ENCODE data around the gene TMED6.

The TMED6 gene

DNA sequence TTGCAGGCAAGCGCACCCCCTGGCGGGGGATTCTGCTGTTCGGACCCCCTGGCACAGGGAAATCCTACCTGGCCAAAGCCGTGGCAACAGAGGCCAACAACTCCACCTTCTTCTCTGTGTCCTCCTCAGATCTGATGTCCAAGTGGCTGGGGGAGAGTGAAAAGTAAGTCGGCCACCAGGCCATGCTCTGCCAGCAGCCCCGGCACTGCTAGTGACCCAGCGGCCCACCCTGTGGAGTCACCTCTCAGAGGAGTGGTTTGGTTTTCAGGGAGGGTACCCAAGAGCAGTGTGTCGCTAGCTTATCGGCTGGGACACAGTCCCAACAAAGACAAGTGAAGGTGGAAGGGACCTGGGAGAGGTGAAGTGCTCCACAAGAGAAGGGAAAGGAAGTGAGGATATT is 32.2 kb downstream of the TMED6 start:
- Histone ChIP-seq H3K79me2 (peaks cover 47% of the 10 kb centered on the region), H3K4me3 (ENCODE audit: low read depth, low read length) (no peak overlapping the region), H3K36me3 (ENCODE audit: control insufficient read depth, insufficient read depth, low read length) (no peaks in the 10 kb centered on the region), H3K27ac (no peak overlapping the region), H3K9me3 (ENCODE audit: control insufficient read depth, low read length) (no peaks in the 10 kb centered on the region), H3K9ac (no peak overlapping the region), H3K4me2 (ENCODE audit: low read length) (no peak overlapping the region), H3K4me1 (peaks cover 3% of the 10 kb centered on the region), H2AFZ (no peak overlapping the region), H3K27me3 (ENCODE audit: control insufficient read depth, insufficient read depth, low read length) (no peaks in the 10 kb centered on the region)
- TF ChIP-seq, protein P1, sequence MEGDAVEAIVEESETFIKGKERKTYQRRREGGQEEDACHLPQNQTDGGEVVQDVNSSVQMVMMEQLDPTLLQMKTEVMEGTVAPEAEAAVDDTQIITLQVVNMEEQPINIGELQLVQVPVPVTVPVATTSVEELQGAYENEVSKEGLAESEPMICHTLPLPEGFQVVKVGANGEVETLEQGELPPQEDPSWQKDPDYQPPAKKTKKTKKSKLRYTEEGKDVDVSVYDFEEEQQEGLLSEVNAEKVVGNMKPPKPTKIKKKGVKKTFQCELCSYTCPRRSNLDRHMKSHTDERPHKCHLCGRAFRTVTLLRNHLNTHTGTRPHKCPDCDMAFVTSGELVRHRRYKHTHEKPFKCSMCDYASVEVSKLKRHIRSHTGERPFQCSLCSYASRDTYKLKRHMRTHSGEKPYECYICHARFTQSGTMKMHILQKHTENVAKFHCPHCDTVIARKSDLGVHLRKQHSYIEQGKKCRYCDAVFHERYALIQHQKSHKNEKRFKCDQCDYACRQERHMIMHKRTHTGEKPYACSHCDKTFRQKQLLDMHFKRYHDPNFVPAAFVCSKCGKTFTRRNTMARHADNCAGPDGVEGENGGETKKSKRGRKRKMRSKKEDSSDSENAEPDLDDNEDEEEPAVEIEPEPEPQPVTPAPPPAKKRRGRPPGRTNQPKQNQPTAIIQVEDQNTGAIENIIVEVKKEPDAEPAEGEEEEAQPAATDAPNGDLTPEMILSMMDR (IDR thresholded peaks at IDR 0.05): no peak

DNA sequence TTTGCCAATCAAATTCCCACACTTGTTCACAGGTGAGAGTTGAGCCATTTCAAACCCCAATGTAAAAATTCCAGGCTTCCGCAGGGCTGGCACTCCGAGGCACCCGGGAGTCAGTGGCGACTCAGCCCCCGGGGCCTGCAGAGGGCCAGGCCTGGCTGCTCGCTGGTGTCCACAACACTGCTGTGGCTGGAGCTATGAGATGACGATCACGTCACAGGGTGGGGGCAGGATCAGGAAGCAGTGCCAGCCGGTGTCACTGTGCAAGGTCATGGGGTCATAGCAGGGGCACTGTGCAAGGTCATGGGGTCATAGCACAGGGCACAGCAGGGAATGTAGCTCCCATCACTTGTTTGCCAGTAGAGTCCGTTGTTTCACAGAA is 32.7 kb downstream of the TMED6 start:
- Histone ChIP-seq H3K4me1 (no peaks in the 10 kb centered on the region), H2AFZ (no peak overlapping the region), H3K36me3 (ENCODE audit: control insufficient read depth, insufficient read depth, low read length) (no peaks in the 10 kb centered on the region), H3K79me2 (peaks cover 52% of the 10 kb centered on the region), H3K27me3 (ENCODE audit: control insufficient read depth, insufficient read depth, low read length) (no peaks in the 10 kb centered on the region), H3K4me2 (ENCODE audit: low read length) (no peak overlapping the region), H3K9me3 (ENCODE audit: control insufficient read depth, low read length) (no peaks in the 10 kb centered on the region), H3K9ac (no peak overlapping the region), H3K27ac (no peak overlapping the region), H3K4me3 (ENCODE audit: low read depth, low read length) (no peak overlapping the region)
- TF ChIP-seq, protein P1 (IDR thresholded peaks at IDR 0.05): no peak

DNA sequence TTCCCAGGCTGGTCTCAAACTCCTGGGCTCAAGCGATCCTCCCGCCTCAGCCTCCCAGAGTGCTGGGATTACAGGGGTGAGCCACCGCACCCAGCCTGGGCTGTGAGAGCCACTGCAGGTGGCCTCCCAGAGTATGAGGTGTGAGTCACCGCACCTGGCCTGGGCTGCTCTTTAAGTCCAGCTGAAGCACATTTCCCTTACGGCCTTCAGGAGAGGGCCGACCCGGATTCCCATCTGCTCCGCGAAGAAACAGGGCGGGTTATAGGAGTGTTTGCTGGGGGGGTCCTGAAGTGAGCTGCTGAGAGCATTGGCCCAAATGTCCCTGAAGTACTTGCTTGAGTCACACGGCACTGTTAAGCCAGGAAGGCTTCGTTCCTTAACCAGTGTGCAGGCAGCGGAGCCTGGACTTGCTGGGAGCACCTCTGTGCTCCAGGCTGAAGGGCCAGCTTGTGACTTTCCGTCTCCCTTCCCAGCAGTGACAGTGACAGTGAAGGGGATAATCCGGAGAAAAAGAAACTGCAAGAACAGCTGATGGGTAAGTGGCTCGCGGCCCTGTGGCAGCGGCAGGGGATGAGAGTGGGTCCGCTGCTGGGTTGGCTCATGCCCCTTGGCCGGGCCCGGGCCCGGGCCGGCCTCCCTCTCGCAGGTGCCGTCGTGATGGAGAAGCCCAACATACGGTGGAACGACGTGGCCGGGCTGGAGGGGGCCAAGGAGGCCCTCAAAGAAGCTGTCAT is 33.2 kb downstream of the TMED6 start:
- peaks cover 55% of the 10 kb centered on the region for H3K79me2 ChIP-seq
- H3K36me3 ChIP-seq (ENCODE audit: control insufficient read depth, insufficient read depth, low read length): no peaks in the 10 kb centered on the region
- no peaks in the 10 kb centered on the region for H3K9me3 ChIP-seq (ENCODE audit: control insufficient read depth, low read length)
- H3K9ac ChIP-seq: no peak overlapping the region
- TF ChIP-seq, protein P1 (IDR thresholded peaks at IDR 0.05): no peak
- H3K4me1 ChIP-seq: no peaks in the 10 kb centered on the region
- no peak overlapping the region for H2AFZ ChIP-seq
- no peak overlapping the region for H3K4me3 ChIP-seq (ENCODE audit: low read depth, low read length)
- H3K4me2 ChIP-seq (ENCODE audit: low read length): no peak overlapping the region
- H3K27me3 ChIP-seq (ENCODE audit: control insufficient read depth, insufficient read depth, low read length): no peaks in the 10 kb centered on the region
- no peak overlapping the region for H3K27ac ChIP-seq

DNA sequence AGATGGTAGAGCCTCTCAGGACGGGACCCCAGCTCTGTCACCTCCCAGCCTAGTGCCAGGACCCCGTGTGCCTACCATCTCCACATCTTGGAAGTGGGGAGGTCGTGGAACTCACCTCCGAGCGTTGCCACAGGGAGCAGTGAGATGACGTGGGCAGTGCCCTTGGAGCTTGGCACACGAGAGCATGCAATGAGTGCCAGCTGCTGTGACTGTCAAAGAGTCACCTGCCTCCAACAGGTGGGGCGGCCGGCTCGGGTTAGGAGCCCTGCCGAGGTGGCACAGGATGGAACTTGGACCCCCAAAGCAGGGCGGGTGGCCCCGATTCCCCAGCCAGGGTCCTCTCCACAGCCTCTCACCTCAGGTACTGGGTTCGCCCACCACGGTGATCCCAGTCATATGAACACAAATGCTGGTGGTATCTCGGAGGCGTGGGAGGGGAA is 35.0 kb downstream of the TMED6 start:
- H3K4me3 ChIP-seq (ENCODE audit: low read depth, low read length): no peak overlapping the region
- no peak overlapping the region for H3K9ac ChIP-seq
- no peaks in the 10 kb centered on the region for H3K4me1 ChIP-seq
- H3K27me3 ChIP-seq (ENCODE audit: control insufficient read depth, insufficient read depth, low read length): no peaks in the 10 kb centered on the region
- H2AFZ ChIP-seq: no peak overlapping the region
- no peaks in the 10 kb centered on the region for H3K9me3 ChIP-seq (ENCODE audit: control insufficient read depth, low read length)
- TF ChIP-seq, protein P1 (IDR thresholded peaks at IDR 0.05): no peak
- peaks cover 60% of the 10 kb centered on the region for H3K79me2 ChIP-seq
- H3K27ac ChIP-seq: no peak overlapping the region
- H3K36me3 ChIP-seq (ENCODE audit: control insufficient read depth, insufficient read depth, low read length): no peaks in the 10 kb centered on the region
- H3K4me2 ChIP-seq (ENCODE audit: low read length): no peak overlapping the region

Data from parathyroid adenoma (tissue), 2 donors.